ENCODE results near the gene CYP2W1.
"Not testable (repeated sequence)": the region's sequence is repeated elsewhere in the genome, so short reads cannot be mapped to it uniquely, and the experiment has no call there.

The CYP2W1 gene

GRCh38 chr7:997404-998395 lies 14.7 kb downstream of the CYP2W1 start:
- Histone ChIP-seq H3K9me3 (ENCODE audit: severe bottlenecking) (no peaks in the 10 kb centered on the region), H3K36me3 (ENCODE audit: low read depth) (peaks cover 9% of the 10 kb centered on the region; the same call in 1 of the 2 replicates), H3K4me3 (ENCODE audit: severe bottlenecking) (no peak overlapping the region), H3K4me1 (ENCODE audit: insufficient read depth, poor library complexity, severe bottlenecking) (no peaks in the 10 kb centered on the region), H3K27me3 (ENCODE audit: insufficient read depth, poor library complexity, severe bottlenecking) (no peaks in the 10 kb centered on the region), H3K27ac (ENCODE audit: poor library complexity, severe bottlenecking) (no peak overlapping the region)
- ATAC-seq (ENCODE audit: low read depth) (no peak), DNase-seq (ENCODE audit: low spot score) (no peak)
- no peak for TF ChIP-seq CTCF (IDR thresholded peaks at IDR 0.05; ENCODE audit: poor library complexity, severe bottlenecking)

GRCh38 chr7:999149-999879 lies 16.3 kb downstream of the CYP2W1 start:
- Histone ChIP-seq H3K27ac (ENCODE audit: poor library complexity, severe bottlenecking) (no peak overlapping the region), H3K9me3 (ENCODE audit: severe bottlenecking) (no peaks in the 10 kb centered on the region), H3K4me3 (ENCODE audit: severe bottlenecking) (no peak overlapping the region), H3K4me1 (ENCODE audit: insufficient read depth, poor library complexity, severe bottlenecking) (no peaks in the 10 kb centered on the region), H3K36me3 (ENCODE audit: low read depth) (peaks cover 9% of the 10 kb centered on the region; the same call in 1 of the 2 replicates), H3K27me3 (ENCODE audit: insufficient read depth, poor library complexity, severe bottlenecking) (no peaks in the 10 kb centered on the region)
- ATAC-seq (ENCODE audit: low read depth), result no peak
- no peak for TF ChIP-seq CTCF (IDR thresholded peaks at IDR 0.05; ENCODE audit: poor library complexity, severe bottlenecking)
- no peak for DNase-seq (ENCODE audit: low spot score)

GRCh38 chr7:999941-1000935 lies 17.3 kb downstream of the CYP2W1 start:
- H3K4me3 ChIP-seq (ENCODE audit: severe bottlenecking), result no peak overlapping the region
- no peaks in the 10 kb centered on the region for H3K9me3 ChIP-seq (ENCODE audit: severe bottlenecking)
- no peak overlapping the region for H3K27ac ChIP-seq (ENCODE audit: poor library complexity, severe bottlenecking)
- TF ChIP-seq CTCF (IDR thresholded peaks at IDR 0.05; ENCODE audit: poor library complexity, severe bottlenecking), result no peak
- ATAC-seq (ENCODE audit: low read depth) (no peak), DNase-seq (ENCODE audit: low spot score) (no peak)
- no peaks in the 10 kb centered on the region for H3K4me1 ChIP-seq (ENCODE audit: insufficient read depth, poor library complexity, severe bottlenecking)
- H3K27me3 ChIP-seq (ENCODE audit: insufficient read depth, poor library complexity, severe bottlenecking), result no peaks in the 10 kb centered on the region
- H3K36me3 ChIP-seq (ENCODE audit: low read depth), result peaks cover 9% of the 10 kb centered on the region; the same call in 1 of the 2 replicates

GRCh38 chr7:1001069-1001770 lies 18.2 kb downstream of the CYP2W1 start:
- not testable (repeated sequence) for H3K27me3 ChIP-seq (ENCODE audit: insufficient read depth, poor library complexity, severe bottlenecking); H3K4me1 ChIP-seq (ENCODE audit: insufficient read depth, poor library complexity, severe bottlenecking); H3K4me3 ChIP-seq (ENCODE audit: severe bottlenecking); DNase-seq (ENCODE audit: low spot score); H3K9me3 ChIP-seq (ENCODE audit: severe bottlenecking); H3K36me3 ChIP-seq (ENCODE audit: low read depth); H3K27ac ChIP-seq (ENCODE audit: poor library complexity, severe bottlenecking)
- ATAC-seq (ENCODE audit: low read depth), result peak; percentile 22; the same call in 1 of the 3 replicates

GRCh38 chr7:1002026-1002425 lies 19.0 kb downstream of the CYP2W1 start:
- H3K27ac ChIP-seq (ENCODE audit: poor library complexity, severe bottlenecking), result not testable (repeated sequence)

GRCh38 chr7:1002445-1002844 lies 19.5 kb downstream of the CYP2W1 start:
- not testable (repeated sequence) for H3K4me3 ChIP-seq (ENCODE audit: severe bottlenecking); ATAC-seq (ENCODE audit: low read depth); H3K36me3 ChIP-seq (ENCODE audit: low read depth); H3K4me1 ChIP-seq (ENCODE audit: insufficient read depth, poor library complexity, severe bottlenecking); DNase-seq (ENCODE audit: low spot score); H3K27me3 ChIP-seq (ENCODE audit: insufficient read depth, poor library complexity, severe bottlenecking); H3K9me3 ChIP-seq (ENCODE audit: severe bottlenecking); H3K27ac ChIP-seq (ENCODE audit: poor library complexity, severe bottlenecking)

More at GRCh38 chr7:1002026-1002425, 19.0 kb downstream of the CYP2W1 start:
- H3K27me3 ChIP-seq (ENCODE audit: insufficient read depth, poor library complexity, severe bottlenecking); ATAC-seq (ENCODE audit: low read depth); H3K9me3 ChIP-seq (ENCODE audit: severe bottlenecking); DNase-seq (ENCODE audit: low spot score); H3K4me3 ChIP-seq (ENCODE audit: severe bottlenecking); H3K4me1 ChIP-seq (ENCODE audit: insufficient read depth, poor library complexity, severe bottlenecking); H3K36me3 ChIP-seq (ENCODE audit: low read depth): not testable (repeated sequence)

Data from RWPE2 (cell line).